RWPE2 (cell line): ENCODE results near the gene CRAT.

Source experiments
- ATAC-seq: fragments of 200-7000 bp; cut with Tn5 transposase; 3 replicates; pipeline ENCODE4 v1.9.1; 2021; ENCODE audit warnings: low read depth
- DNase-seq: peaks from one replicate; pipeline ENCODE4 v3.0.0-alpha.2; 2020; ENCODE audit warnings: low spot score
- H3K27ac ChIP-seq: fragments of 450-650 bp; 2 replicates; pipeline ENCODE4 v1.5.1; 2017; ENCODE audit warnings: mild to moderate bottlenecking; ENCODE audit not compliant: poor library complexity, severe bottlenecking
- H3K27me3 ChIP-seq: fragments of 250-450 bp; sonication (Bioruptor Pico); 2 replicates; pipeline ENCODE4 v1.5.1; 2021; ENCODE audit warnings: mild to moderate bottlenecking, moderate library complexity; ENCODE audit not compliant: insufficient read depth, poor library complexity, severe bottlenecking
- H3K36me3 ChIP-seq: fragments of 250-450 bp; sonication (Bioruptor Pico); 2 replicates; pipeline ENCODE4 v1.5.1; 2020; ENCODE audit warnings: low read depth, mild to moderate bottlenecking, moderate library complexity
- H3K4me1 ChIP-seq: fragments of 250-450 bp; sonication (Bioruptor Pico); 2 replicates; pipeline ENCODE4 v1.5.1; 2021; ENCODE audit warnings: mild to moderate bottlenecking, moderate library complexity; ENCODE audit not compliant: insufficient read depth, poor library complexity, severe bottlenecking
- H3K4me3 ChIP-seq: fragments of 250-450 bp; sonication (Bioruptor Pico); 2 replicates; pipeline ENCODE4 v1.5.1; 2021; ENCODE audit warnings: mild to moderate bottlenecking, moderate library complexity; ENCODE audit not compliant: severe bottlenecking
- H3K9me3 ChIP-seq: fragments of 250-450 bp; sonication (Bioruptor Pico); 2 replicates; pipeline ENCODE4 v1.5.1; 2021; ENCODE audit warnings: mild to moderate bottlenecking, moderate library complexity; ENCODE audit not compliant: severe bottlenecking
- CTCF ChIP-seq: fragments of 450-650 bp; IDR thresholded peaks from one replicate; pipeline ENCODE4 v1.5.1; 2017; ENCODE audit warnings: mild to moderate bottlenecking, moderate library complexity; ENCODE audit not compliant: poor library complexity, severe bottlenecking

The CRAT gene

GRCh38 chr9:129138476-129139232 is 28.1 kb upstream of the CRAT start:
- DNase-seq (no peak), ATAC-seq (peak; percentile 1; the same call in 1 of the 3 replicates)
- Histone ChIP-seq H3K9me3 (no peaks in the 10 kb centered on the region), H3K27me3 (no peaks in the 10 kb centered on the region), H3K27ac (peak overlapping the region; percentile 100), H3K4me3 (no peak overlapping the region), H3K4me1 (peaks cover 36% of the 10 kb centered on the region), H3K36me3 (peaks cover 52% of the 10 kb centered on the region)
- no peak for TF ChIP-seq CTCF

- H3K27me3 ChIP-seq = no peaks in the 10 kb centered on the region
- DNase-seq (no peak), ATAC-seq (no peak)
- H3K4me1 ChIP-seq = peaks cover 31% of the 10 kb centered on the region
- H3K9me3 ChIP-seq = no peaks in the 10 kb centered on the region
- no peak for TF ChIP-seq CTCF
- no peak overlapping the region for H3K4me3 ChIP-seq
- H3K36me3 ChIP-seq = peaks cover 48% of the 10 kb centered on the region
- peak overlapping the region; percentile 100 for H3K27ac ChIP-seq
These were observed 27.5 kb upstream of the CRAT start for GRCh38 chr9:129138144-129138462.

GRCh38 chr9:129137292-129138143 is 26.9 kb upstream of the CRAT start:
- H3K4me1 ChIP-seq = peaks cover 26% of the 10 kb centered on the region
- no peak for TF ChIP-seq CTCF
- no peaks in the 10 kb centered on the region for H3K27me3 ChIP-seq
- H3K27ac ChIP-seq = no peak overlapping the region
- H3K36me3 ChIP-seq = peaks cover 45% of the 10 kb centered on the region
- DNase-seq (no peak), ATAC-seq (no peak)
- no peak overlapping the region for H3K4me3 ChIP-seq
- no peaks in the 10 kb centered on the region for H3K9me3 ChIP-seq

- Histone ChIP-seq H3K36me3 (peaks cover 49% of the 10 kb centered on the region), H3K27me3 (no peaks in the 10 kb centered on the region), H3K9me3 (no peaks in the 10 kb centered on the region), H3K4me1 (peaks cover 23% of the 10 kb centered on the region), H3K27ac (no peak overlapping the region), H3K4me3 (no peak overlapping the region)
- no peak for ATAC-seq
- DNase-seq = no peak
- no peak for TF ChIP-seq CTCF
These were observed 25.9 kb upstream of the CRAT start for GRCh38 chr9:129136446-129137035.
